OCI-LY7 (cell line): Measurements from ENCODE around the gene ZNF792.
"Not testable (repeated sequence)": the region's sequence is repeated elsewhere in the genome, so short reads cannot be mapped to it uniquely, and the experiment has no call there.

Experiments
- EZH2phosphoT487 ChIP-seq: fragments of 200-600 bp; sonication (generic); IDR thresholded peaks from 2 replicates; pipeline ENCODE4 v1.6.1; 2018; ENCODE audit warnings: low read depth, borderline replicate concordance, mild to moderate bottlenecking, mixed run types, antibody characterized with exemption, low read length, moderate library complexity, mixed read lengths
- TF ChIP-seq, protein P1 (sequence below): fragments of 200-600 bp; sonication (generic); conservative IDR thresholded peaks from 2 replicates; pipeline ENCODE4 v1.5.1; 2014; ENCODE audit warnings: mild to moderate bottlenecking, antibody characterized with exemption, low read length, moderate library complexity, mixed read lengths

- TF ChIP-seq, protein P1, sequence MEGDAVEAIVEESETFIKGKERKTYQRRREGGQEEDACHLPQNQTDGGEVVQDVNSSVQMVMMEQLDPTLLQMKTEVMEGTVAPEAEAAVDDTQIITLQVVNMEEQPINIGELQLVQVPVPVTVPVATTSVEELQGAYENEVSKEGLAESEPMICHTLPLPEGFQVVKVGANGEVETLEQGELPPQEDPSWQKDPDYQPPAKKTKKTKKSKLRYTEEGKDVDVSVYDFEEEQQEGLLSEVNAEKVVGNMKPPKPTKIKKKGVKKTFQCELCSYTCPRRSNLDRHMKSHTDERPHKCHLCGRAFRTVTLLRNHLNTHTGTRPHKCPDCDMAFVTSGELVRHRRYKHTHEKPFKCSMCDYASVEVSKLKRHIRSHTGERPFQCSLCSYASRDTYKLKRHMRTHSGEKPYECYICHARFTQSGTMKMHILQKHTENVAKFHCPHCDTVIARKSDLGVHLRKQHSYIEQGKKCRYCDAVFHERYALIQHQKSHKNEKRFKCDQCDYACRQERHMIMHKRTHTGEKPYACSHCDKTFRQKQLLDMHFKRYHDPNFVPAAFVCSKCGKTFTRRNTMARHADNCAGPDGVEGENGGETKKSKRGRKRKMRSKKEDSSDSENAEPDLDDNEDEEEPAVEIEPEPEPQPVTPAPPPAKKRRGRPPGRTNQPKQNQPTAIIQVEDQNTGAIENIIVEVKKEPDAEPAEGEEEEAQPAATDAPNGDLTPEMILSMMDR: not testable (repeated sequence)
- not testable (repeated sequence) for TF ChIP-seq EZH2phosphoT487
Measured at GRCh38 chr19:34965505-34965904, 1.5 kb upstream of the ZNF792 start.
